Activated naive CD4-positive, alpha-beta T cell treated with anti-CD3 and anti-CD28 coated beads for 36 hours (primary cell): ENCODE results near the gene SLC36A1. TPM values are rescaled to one million over a fixed set of nuclear protein-coding genes. Genes with fewer than 3 reads are reported as not detected.

Experiments used
- CTCF ChIA-PET: fragments of 350-600 bp; sonication (Branson Sonifier 250); formaldehyde crosslinking; loops from one replicate; lab custom pipeline; 2021; ENCODE audit warnings: antibody characterized with exemption; lab: Charles Lee
- DNase-seq: peaks from one replicate; pipeline ENCODE4 v3.0.0-alpha.2; 2020
- H3K27ac Mint-ChIP-seq: one replicate; pipeline ENCODE4 v1.8.0; 2021; ENCODE audit warnings: mild to moderate bottlenecking, mixed read lengths
- H3K27me3 Mint-ChIP-seq: one replicate; pipeline ENCODE4 v1.8.0; 2021; ENCODE audit warnings: low read depth, mixed read lengths
- H3K36me3 Mint-ChIP-seq: one replicate; pipeline ENCODE4 v1.8.0; 2021; ENCODE audit warnings: low read depth, mixed read lengths
- H3K4me1 Mint-ChIP-seq: one replicate; pipeline ENCODE4 v1.8.0; 2021; ENCODE audit warnings: low read depth, mixed read lengths
- H3K4me3 Mint-ChIP-seq: one replicate; pipeline ENCODE4 v1.8.0; 2021; ENCODE audit warnings: mild to moderate bottlenecking, moderate library complexity, mixed read lengths
- H3K9me3 Mint-ChIP-seq: one replicate; pipeline ENCODE4 v1.8.0; 2021; ENCODE audit warnings: mixed read lengths
- intact Hi-C: fragments of 100-400 bp; cut with micrococcal nuclease; formaldehyde crosslinking; loops from one replicate; pipeline ENCODE4 v1.15.1; 2023
- total RNA-seq, 2 experiments: library from RNA; stranded (reverse); gene quantifications; one replicate each; pipeline ENCODE4 v1.2.3, GENCODE V29; 2021

The SLC36A1 gene
- total RNA-seq, 2 experiments from 2014 or later = 2.6 to 3.1 TPM

DNA sequence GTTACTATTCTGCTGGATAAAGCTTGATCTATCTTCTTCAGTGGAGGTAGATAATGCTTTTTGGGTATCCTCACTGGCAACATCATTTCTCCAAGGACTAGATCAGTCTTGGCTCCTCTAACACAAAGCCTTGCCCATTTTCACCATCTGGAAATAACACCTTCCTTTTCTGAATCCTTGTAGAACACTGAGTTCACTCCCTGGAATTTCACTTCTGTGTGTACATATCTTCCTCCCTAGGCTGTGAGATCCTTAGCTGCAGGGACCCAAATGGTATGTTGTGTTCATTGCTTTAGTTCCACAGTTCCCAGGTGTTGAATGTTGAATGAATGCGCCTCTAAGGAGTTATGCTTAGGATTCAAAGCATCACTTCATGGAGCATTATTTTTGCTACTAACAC is 16.7 kb upstream of the SLC36A1 start:
- no peaks in the 10 kb centered on the region for H3K9me3 Mint-ChIP-seq
- H3K36me3 Mint-ChIP-seq = no peaks in the 10 kb centered on the region
- no peak overlapping the region for H3K27ac Mint-ChIP-seq
- intact Hi-C loops = no loop called here
- H3K4me1 Mint-ChIP-seq = no peaks in the 10 kb centered on the region
- CTCF ChIA-PET = interaction anchor here (0.7 to 1.0 kb wide), 3 partner anchors 16 to 222 kb away, joined by 3 to 4 read pairs (median 4); partner anchors contain the start of gene SLC36A1
- no peak overlapping the region for H3K4me3 Mint-ChIP-seq
- H3K27me3 Mint-ChIP-seq = no peaks in the 10 kb centered on the region
- no peak for DNase-seq

- Mint-ChIP-seq H3K36me3 (no peaks in the 10 kb centered on the region), H3K27ac (no peak overlapping the region), H3K4me1 (no peaks in the 10 kb centered on the region), H3K27me3 (no peaks in the 10 kb centered on the region), H3K4me3 (no peak overlapping the region), H3K9me3 (no peaks in the 10 kb centered on the region)
- CTCF ChIA-PET = interaction anchor here (1.0 kb wide), 1 partner anchor 71 kb away, joined by 4 read pairs; no protein-coding TSS in a partner anchor
- no peak for DNase-seq
- intact Hi-C loops = no loop called here
These were observed 15.7 kb upstream of the SLC36A1 start for GRCh38 chr5:151431666-151432065.

DNA sequence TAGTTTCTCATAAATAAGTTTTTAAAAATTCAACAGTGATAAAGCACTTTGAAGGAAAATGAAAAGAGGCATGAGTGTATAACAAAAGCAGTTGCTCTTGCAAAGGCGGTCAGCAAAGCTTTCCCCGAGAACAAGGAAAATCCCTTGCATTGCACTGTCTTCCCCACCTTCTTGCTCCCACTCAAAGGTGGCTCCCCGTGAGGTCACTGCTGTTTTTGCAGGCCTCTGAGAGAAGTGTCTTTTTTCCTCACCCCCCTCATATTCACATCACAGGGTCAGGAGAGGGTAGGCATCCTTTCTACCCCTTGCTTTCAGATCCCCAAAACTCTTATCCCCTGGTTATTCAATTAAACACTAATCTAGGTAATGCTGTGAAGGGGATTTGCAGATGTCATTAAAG is 15.2 kb upstream of the SLC36A1 start:
- CTCF ChIA-PET = no interaction called here

DNA sequence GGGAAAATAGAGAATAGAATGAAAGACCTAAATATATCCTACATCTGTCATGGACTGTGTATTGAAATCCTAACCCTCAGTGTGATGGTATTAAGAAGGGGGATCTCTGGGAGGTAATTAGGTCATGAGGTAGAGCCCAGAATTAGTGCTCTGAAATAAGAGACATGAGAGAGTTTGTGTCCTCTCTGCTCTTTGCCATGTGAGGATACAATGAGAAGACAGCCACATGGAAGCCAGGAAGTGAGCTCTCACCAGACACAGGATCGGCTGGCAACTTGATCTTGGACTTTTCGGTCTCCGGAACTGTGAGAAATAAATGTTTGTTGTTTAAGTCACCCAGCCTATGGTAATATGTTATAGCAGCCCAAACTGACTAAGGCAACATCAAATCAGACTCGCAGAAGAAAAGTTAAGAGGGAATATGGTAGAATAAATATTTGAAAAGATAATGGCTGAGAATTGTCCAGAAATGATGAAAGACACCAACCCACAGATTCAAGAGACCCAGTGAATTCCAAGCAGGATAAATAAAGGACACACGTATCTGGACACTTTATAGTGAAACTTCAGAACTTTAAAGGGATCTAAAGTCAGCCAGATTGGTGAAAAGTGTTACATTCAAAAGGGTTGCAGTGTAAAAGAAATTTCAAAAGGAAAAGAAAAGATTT is 12.7 kb upstream of the SLC36A1 start:
- H3K4me1 Mint-ChIP-seq = no peaks in the 10 kb centered on the region
- H3K27me3 Mint-ChIP-seq = peaks cover 1% of the 10 kb centered on the region
- intact Hi-C loops = no loop called here
- no peak for DNase-seq
- no peaks in the 10 kb centered on the region for H3K9me3 Mint-ChIP-seq
- no peak overlapping the region for H3K27ac Mint-ChIP-seq
- no peaks in the 10 kb centered on the region for H3K36me3 Mint-ChIP-seq
- CTCF ChIA-PET = no interaction called here
- no peak overlapping the region for H3K4me3 Mint-ChIP-seq

More for the DNA sequence above, 15.2 kb upstream of the SLC36A1 start:
- intact Hi-C loops = no loop called here
- Mint-ChIP-seq H3K4me1 (no peaks in the 10 kb centered on the region), H3K27ac (no peak overlapping the region), H3K4me3 (no peak overlapping the region), H3K9me3 (no peaks in the 10 kb centered on the region), H3K36me3 (no peaks in the 10 kb centered on the region), H3K27me3 (no peaks in the 10 kb centered on the region)
- DNase-seq = no peak

DNA sequence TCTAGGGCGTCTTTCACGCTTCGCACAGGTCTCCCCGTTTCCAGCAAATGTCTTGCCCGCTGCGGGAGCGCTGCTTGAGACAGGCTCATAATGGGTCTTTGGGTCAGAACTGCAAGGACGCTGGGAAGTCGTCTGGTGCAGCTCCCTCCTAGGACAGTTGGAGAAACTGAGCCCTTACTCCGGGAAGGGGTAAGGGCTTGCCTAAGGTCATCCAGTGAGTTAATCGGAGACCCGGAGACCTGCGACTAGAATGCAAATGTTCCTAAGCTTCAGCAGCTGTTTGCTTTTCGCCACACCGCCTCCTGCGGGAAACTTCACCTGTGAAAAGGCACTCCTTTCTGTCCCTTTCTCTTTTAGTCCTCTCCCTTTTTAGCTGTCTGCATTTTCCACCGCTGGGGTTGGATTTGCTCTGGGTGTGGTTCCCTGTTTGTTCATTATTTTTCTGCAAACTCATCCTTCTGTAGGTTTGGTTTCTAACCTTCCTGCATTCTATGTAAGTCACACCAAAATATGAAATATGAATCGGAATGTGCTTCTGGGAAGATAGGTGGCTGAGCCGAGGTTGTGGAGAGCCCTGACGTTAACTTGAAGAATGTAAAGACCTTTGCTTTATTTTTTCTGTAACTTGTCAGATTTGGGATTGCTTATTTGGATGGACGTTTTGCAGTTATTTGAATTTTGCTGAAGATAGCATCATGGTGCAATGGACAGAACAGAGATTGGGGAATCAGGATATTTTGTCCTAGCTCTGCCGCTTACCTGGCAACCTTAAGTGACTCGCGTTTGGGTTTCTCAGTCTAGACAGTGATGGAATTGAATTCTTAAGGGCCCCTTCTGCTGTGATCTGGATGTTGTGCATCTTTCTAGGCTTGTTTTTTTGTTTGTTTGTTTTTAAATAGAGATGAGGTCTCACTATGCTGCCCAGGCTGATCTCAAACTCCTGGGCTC is 909 bp downstream of the SLC36A1 start:
- intact Hi-C loops = loop anchor here (5.0 to 10.0 kb wide), 3 partner anchors 226 to 309 kb away; partner anchors contain the start of genes ANXA6, ATOX1 and CCDC69
- H3K9me3 Mint-ChIP-seq = no peaks in the 10 kb centered on the region

GRCh38 chr5:151449297-151449696 is 1.9 kb downstream of the SLC36A1 start:
- H3K27me3 Mint-ChIP-seq = no peaks in the 10 kb centered on the region
- no peaks in the 10 kb centered on the region for H3K9me3 Mint-ChIP-seq
- no peaks in the 10 kb centered on the region for H3K36me3 Mint-ChIP-seq
- CTCF ChIA-PET = interaction anchor here (0.9 to 3.8 kb wide), 4 partner anchors 51 to 215 kb away, joined by 7 to 45 read pairs (median 19); no protein-coding TSS in a partner anchor
- H3K4me3 Mint-ChIP-seq = peak overlapping the region; percentile 96
- peaks cover 15% of the 10 kb centered on the region for H3K4me1 Mint-ChIP-seq
- intact Hi-C loops = loop anchor here (5.0 to 10.0 kb wide), 3 partner anchors 227 to 308 kb away; partner anchors contain the start of genes ANXA6, ATOX1 and CCDC69
- no peak overlapping the region for H3K27ac Mint-ChIP-seq
- no peak for DNase-seq

More for the DNA sequence above, 909 bp downstream of the SLC36A1 start:
- DNase-seq = peak; percentile 26
- Mint-ChIP-seq H3K4me1 (peaks cover 15% of the 10 kb centered on the region), H3K36me3 (no peaks in the 10 kb centered on the region), H3K4me3 (peak overlapping the region; percentile 96), H3K27me3 (no peaks in the 10 kb centered on the region), H3K27ac (no peak overlapping the region)
- CTCF ChIA-PET = interaction anchor here (0.5 to 3.8 kb wide), 15 partner anchors 9 to 330 kb away, joined by 3 to 45 read pairs (median 5); partner anchors contain the start of gene G3BP1

DNA sequence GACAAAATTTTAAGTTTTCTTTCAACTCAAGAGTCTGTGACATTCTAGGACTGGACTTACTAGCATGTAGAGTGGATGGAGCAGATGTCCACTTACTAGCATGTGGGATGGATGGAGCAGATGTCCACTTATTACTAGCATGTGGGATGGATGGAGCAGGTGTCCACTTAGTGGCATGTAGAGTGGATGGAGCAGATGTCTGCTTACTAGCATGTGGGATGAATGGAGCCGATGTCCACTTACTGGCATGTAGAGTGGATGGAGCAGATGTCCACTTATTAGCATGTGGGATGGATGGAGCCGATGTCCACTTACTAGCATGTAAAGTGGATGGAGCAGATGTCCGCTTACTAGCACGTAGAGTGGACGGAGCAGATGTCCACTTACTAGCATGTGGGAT is 2.4 kb downstream of the SLC36A1 start:
- no peak overlapping the region for H3K27ac Mint-ChIP-seq
- no peak overlapping the region for H3K4me3 Mint-ChIP-seq
- no peaks in the 10 kb centered on the region for H3K27me3 Mint-ChIP-seq

GRCh38 chr5:151450605-151451004 is 3.2 kb downstream of the SLC36A1 start:
- Mint-ChIP-seq H3K27ac (no peak overlapping the region), H3K4me3 (no peak overlapping the region), H3K36me3 (no peaks in the 10 kb centered on the region), H3K27me3 (no peaks in the 10 kb centered on the region), H3K9me3 (no peaks in the 10 kb centered on the region), H3K4me1 (peaks cover 15% of the 10 kb centered on the region)
- CTCF ChIA-PET = interaction anchor here (3.8 kb wide), 1 partner anchor 201 kb away, joined by 45 read pairs; no protein-coding TSS in a partner anchor
- no peak for DNase-seq
- intact Hi-C loops = no loop called here

More for the DNA sequence above, 2.4 kb downstream of the SLC36A1 start:
- CTCF ChIA-PET = interaction anchor here (0.9 to 3.8 kb wide), 4 partner anchors 50 to 214 kb away, joined by 7 to 45 read pairs (median 19); no protein-coding TSS in a partner anchor
- no peak for DNase-seq
- H3K4me1 Mint-ChIP-seq = peaks cover 15% of the 10 kb centered on the region
- no peaks in the 10 kb centered on the region for H3K9me3 Mint-ChIP-seq
- H3K36me3 Mint-ChIP-seq = no peaks in the 10 kb centered on the region
- intact Hi-C loops = loop anchor here (5.0 to 10.0 kb wide), 3 partner anchors 228 to 307 kb away; partner anchors contain the start of genes ANXA6, ATOX1 and CCDC69

- H3K27ac Mint-ChIP-seq = no peak overlapping the region
- intact Hi-C loops = no loop called here
- CTCF ChIA-PET = no interaction called here
- H3K27me3 Mint-ChIP-seq = no peaks in the 10 kb centered on the region
- H3K9me3 Mint-ChIP-seq = no peaks in the 10 kb centered on the region
- H3K36me3 Mint-ChIP-seq = no peaks in the 10 kb centered on the region
- H3K4me3 Mint-ChIP-seq = no peak overlapping the region
- DNase-seq = no peak
- peaks cover 15% of the 10 kb centered on the region for H3K4me1 Mint-ChIP-seq
These were observed 4.5 kb downstream of the SLC36A1 start for GRCh38 chr5:151451626-151452520.

DNA sequence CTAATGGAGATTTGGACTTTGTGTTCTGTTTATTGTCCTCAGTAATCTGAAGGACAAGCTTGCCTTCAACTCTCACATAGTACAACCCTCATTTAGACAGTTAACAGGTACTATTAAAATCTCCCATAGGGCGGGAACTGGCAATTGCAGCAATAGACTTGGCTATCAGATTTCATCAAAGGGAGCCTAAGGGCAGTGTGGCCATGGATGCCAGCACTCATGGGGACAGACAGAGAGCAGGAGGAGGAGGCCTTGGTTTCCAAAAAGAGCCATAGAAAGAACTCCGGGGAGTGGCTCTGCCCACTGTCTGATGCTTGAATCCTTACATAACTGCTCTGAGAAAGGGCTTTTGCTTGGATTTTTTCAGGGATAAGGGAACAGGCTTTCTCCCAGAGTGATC is 6.8 kb downstream of the SLC36A1 start:
- Mint-ChIP-seq H3K9me3 (no peaks in the 10 kb centered on the region), H3K27me3 (no peaks in the 10 kb centered on the region), H3K4me1 (peaks cover 5% of the 10 kb centered on the region), H3K36me3 (peaks cover 2% of the 10 kb centered on the region), H3K27ac (no peak overlapping the region), H3K4me3 (no peak overlapping the region)
- no peak for DNase-seq
- intact Hi-C loops = no loop called here
- CTCF ChIA-PET = interaction anchor here (0.7 kb wide), 1 partner anchor 145 kb away, joined by 5 read pairs; no protein-coding TSS in a partner anchor

DNA sequence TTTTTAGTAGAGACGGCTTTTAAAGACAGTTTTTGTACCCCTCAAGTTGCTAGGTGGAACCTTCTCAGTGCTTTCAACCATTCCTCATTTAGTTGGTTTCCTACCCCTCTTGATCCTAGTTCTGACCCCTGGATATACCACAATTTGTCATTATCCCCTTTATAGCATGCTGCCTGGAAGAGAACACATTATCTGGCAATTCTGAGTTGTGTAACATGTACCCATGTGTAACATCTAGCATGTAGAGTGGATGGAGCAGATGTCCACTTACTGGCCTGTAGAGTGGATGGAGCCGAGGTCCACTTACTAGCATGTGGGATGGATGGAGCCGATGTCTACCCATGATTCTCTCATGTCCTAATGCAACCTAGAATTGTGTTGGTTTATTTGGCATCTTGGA is 7.5 kb downstream of the SLC36A1 start:
- intact Hi-C loops = no loop called here
- Mint-ChIP-seq H3K4me1 (no peaks in the 10 kb centered on the region), H3K36me3 (peaks cover 2% of the 10 kb centered on the region), H3K4me3 (no peak overlapping the region), H3K9me3 (no peaks in the 10 kb centered on the region), H3K27ac (no peak overlapping the region), H3K27me3 (no peaks in the 10 kb centered on the region)
- CTCF ChIA-PET = interaction anchor here (2.5 kb wide), 1 partner anchor 8 kb away, joined by 9 read pairs; the partner anchor contains the start of gene SLC36A1
- no peak for DNase-seq
